Aorta (tissue), 5 donors: ENCODE results near the gene USP47. TPM values are rescaled to one million over a fixed set of nuclear protein-coding genes. Genes with fewer than 3 reads are reported as not detected.

ENCODE experiments used
- ATAC-seq: fragments of 200-7000 bp; cut with Tn5 transposase; one replicate; pipeline ENCODE4 v1.9.1; 2022; ENCODE audit warnings: moderate library complexity; ENCODE audit not compliant: low FRiP score
- DNase-seq, 2 donors: peaks; one replicate each; pipeline ENCODE4 v3.0.0-alpha.2; 2020
- H3K27ac ChIP-seq, 2 donors: one replicate each; pipeline ENCODE4 v1.5.1; 2013; ENCODE audit warnings: low read length in 2 of 2, mild to moderate bottlenecking in 2 of 2, moderate library complexity in 2 of 2, control low read depth in 1 of 2, inconsistent platforms in 1 of 2, low read depth in 1 of 2
- H3K27me3 ChIP-seq, 2 donors: one replicate each; pipeline ENCODE4 v1.6.1; 2013; ENCODE audit warnings: control low read depth in 1 of 2, low read length in 1 of 2, mild to moderate bottlenecking in 1 of 2, moderate library complexity in 1 of 2; ENCODE audit not compliant: insufficient read depth in 2 of 2, control insufficient read depth in 1 of 2
- H3K36me3 ChIP-seq, 2 donors: one replicate each; pipeline ENCODE4 v1.6.1; 2013; ENCODE audit warnings: control low read depth in 1 of 2, low read length in 1 of 2, mild to moderate bottlenecking in 1 of 2; ENCODE audit not compliant: insufficient read depth in 2 of 2, control insufficient read depth in 1 of 2
- H3K4me1 ChIP-seq, 2 donors: one replicate each; pipeline ENCODE4 v1.6.1; 2013; ENCODE audit warnings: low read length in 2 of 2, control low read depth in 1 of 2, mild to moderate bottlenecking in 1 of 2, moderate library complexity in 1 of 2; ENCODE audit not compliant: insufficient read depth in 2 of 2, control insufficient read depth in 1 of 2
- H3K4me3 ChIP-seq, 2 donors: one replicate each; pipeline ENCODE4 v1.5.1; 2013; ENCODE audit warnings: low read length in 2 of 2, control low read depth in 1 of 2, mild to moderate bottlenecking in 1 of 2
- H3K9me3 ChIP-seq: one replicate; pipeline ENCODE4 v1.6.1; 2013; ENCODE audit warnings: mild to moderate bottlenecking, low read length; ENCODE audit not compliant: control insufficient read depth
- WGBS, 2 donors: extraction: QIAGEN DNeasy Blood & Tissue Kit; methylation state at CpG; one replicate each; pipeline ENCODE4 v1.1.7; 2013; 5-methylcytosine and 5-hydroxymethylcytosine counted together
- intact Hi-C, 2 donors: fragments of 100-400 bp; cut with DNase I; formaldehyde crosslinking; loops; one replicate each; pipeline versions ENCODE4 v1.14.2 to v1.15.0; 2022
- polyA plus RNA-seq, 2 donors: library from polyadenylated mRNA; stranded (reverse); fragments of 200-250 nt; gene quantifications; one replicate each; pipeline ENCODE4 v1.2.3, GENCODE V29; 2013
- total RNA-seq, 2 donors: library from RNA; stranded (reverse); fragmentation: NEBNext Ultra II Directional; extraction: Animal tissue kit (Norgen Biotek cat#: 25700); gene quantifications; one replicate each; pipeline ENCODE4 v1.2.1, GENCODE V29; 2021
- donor health status: healthy with polysubstance abuse.
- donor health status: Bipolar disorder and iron deficiency.
- donor health status: DM: no; HTN: no; CAD: no.
- donor health status: DM: no; HTN: no; CAD: no.
- donor health status: DM: yes; HTN: yes; CAD: no.

Gene USP47
- total and polyA plus RNA-seq, 4 donors: 23.2 to 74.9 (median 45.1) TPM

- ATAC-seq (no peak), DNase-seq (peak in 1 of 2 donors; percentile 32)
- no peaks in the 10 kb centered on the region for H3K9me3 ChIP-seq
- H3K27me3 ChIP-seq: no peaks in the 10 kb centered on the region
- H3K36me3 ChIP-seq: no peaks in the 10 kb centered on the region
- H3K27ac ChIP-seq: no peak overlapping the region
- no peaks in the 10 kb centered on the region for H3K4me1 ChIP-seq
- no peak overlapping the region for H3K4me3 ChIP-seq
- 95 to 98% methylated on average over 3 of the region's 3 CpGs for WGBS, 2 donors
- intact Hi-C loops: no loop called here
These were observed 119.7 kb downstream of the USP47 start for GRCh38 chr11:11961399-11962028.

- Histone ChIP-seq H3K27me3 (no peaks in the 10 kb centered on the region), H3K9me3 (no peaks in the 10 kb centered on the region), H3K4me3 (no peak overlapping the region), H3K36me3 (no peaks in the 10 kb centered on the region), H3K27ac (no peak overlapping the region), H3K4me1 (no peaks in the 10 kb centered on the region)
- intact Hi-C loops: no loop called here
- no peak for DNase-seq
- WGBS, 2 donors: 82 to 88% methylated on average over 7 of the region's 7 CpGs
- no peak for ATAC-seq
These were observed 121.3 kb downstream of the USP47 start for GRCh38 chr11:11963067-11963466.

- no peak for ATAC-seq
- H3K27me3 ChIP-seq: no peaks in the 10 kb centered on the region
- no peak overlapping the region for H3K4me3 ChIP-seq
- H3K36me3 ChIP-seq: no peaks in the 10 kb centered on the region
- no peaks in the 10 kb centered on the region for H3K4me1 ChIP-seq
- H3K27ac ChIP-seq: no peak overlapping the region
- 30 to 40% methylated on average over 15 of the region's 15 CpGs for WGBS, 2 donors
- H3K9me3 ChIP-seq: no peaks in the 10 kb centered on the region
- DNase-seq: peak in 1 of 2 donors; percentile 70
- intact Hi-C loops: no loop called here
These were observed 122.3 kb downstream of the USP47 start for GRCh38 chr11:11963842-11964773.

- Histone ChIP-seq H3K27me3 (no peaks in the 10 kb centered on the region), H3K27ac (no peak overlapping the region), H3K36me3 (no peaks in the 10 kb centered on the region), H3K4me3 (no peak overlapping the region), H3K4me1 (no peaks in the 10 kb centered on the region), H3K9me3 (no peaks in the 10 kb centered on the region)
- 78 to 88% methylated on average over 5 of the region's 5 CpGs for WGBS, 2 donors
- DNase-seq (peak in 1 of 2 donors; percentile 71), ATAC-seq (no peak)
- intact Hi-C loops: no loop called here
These were observed 123.0 kb downstream of the USP47 start for GRCh38 chr11:11964774-11965150.

- intact Hi-C loops: no loop called here
- Histone ChIP-seq H3K36me3 (no peaks in the 10 kb centered on the region), H3K9me3 (no peaks in the 10 kb centered on the region), H3K27ac (no peak overlapping the region), H3K4me3 (no peak overlapping the region), H3K27me3 (no peaks in the 10 kb centered on the region), H3K4me1 (no peaks in the 10 kb centered on the region)
- ATAC-seq (no peak), DNase-seq (peak in 1 of 2 donors; percentile 72)
- 69 to 72% methylated on average over 3 of the region's 3 CpGs for WGBS, 2 donors
These were observed 123.4 kb downstream of the USP47 start for GRCh38 chr11:11965192-11965591.

GRCh38 chr11:11965656-11966353, 124.0 kb downstream of the USP47 start:
- no peaks in the 10 kb centered on the region for H3K4me1 ChIP-seq

GRCh38 chr11:11966354-11966741, 124.6 kb downstream of the USP47 start:
- no peaks in the 10 kb centered on the region for H3K36me3 ChIP-seq
- no peak overlapping the region for H3K4me3 ChIP-seq
- no peak for DNase-seq
- H3K4me1 ChIP-seq: no peaks in the 10 kb centered on the region
- intact Hi-C loops: no loop called here
- WGBS, 2 donors: 93 to 94% methylated on average over 7 of the region's 7 CpGs
- H3K27ac ChIP-seq: no peak overlapping the region
- H3K27me3 ChIP-seq: no peaks in the 10 kb centered on the region
- H3K9me3 ChIP-seq: no peaks in the 10 kb centered on the region
- no peak for ATAC-seq

More at GRCh38 chr11:11965656-11966353, 124.0 kb downstream of the USP47 start:
- ATAC-seq: no peak
- Histone ChIP-seq H3K27ac (no peak overlapping the region), H3K36me3 (no peaks in the 10 kb centered on the region), H3K4me3 (no peak overlapping the region), H3K27me3 (no peaks in the 10 kb centered on the region), H3K9me3 (no peaks in the 10 kb centered on the region)
- no peak for DNase-seq
- 87 to 89% methylated on average over 10 of the region's 10 CpGs for WGBS, 2 donors
- intact Hi-C loops: no loop called here

GRCh38 chr11:11966826-11967668, 125.3 kb downstream of the USP47 start:
- intact Hi-C loops: no loop called here
- no peaks in the 10 kb centered on the region for H3K36me3 ChIP-seq
- DNase-seq (peak; percentile 84 to 91), ATAC-seq (peak; percentile 52)
- WGBS, 2 donors: 64 to 66% methylated on average over 15 of the region's 15 CpGs
- no peak overlapping the region for H3K4me3 ChIP-seq
- no peaks in the 10 kb centered on the region for H3K4me1 ChIP-seq
- no peaks in the 10 kb centered on the region for H3K9me3 ChIP-seq
- no peaks in the 10 kb centered on the region for H3K27me3 ChIP-seq
- no peak overlapping the region for H3K27ac ChIP-seq
